DND-41 (cell line): ENCODE measurements around the gene DDX24.

Experiments
- ATAC-seq: fragments of 200-7000 bp; cut with Tn5 transposase; 3 replicates; pipeline ENCODE4 v1.9.1; 2021; ENCODE audit warnings: low read depth; ENCODE audit not compliant: insufficient read depth
- DNase-seq: peaks from one replicate; pipeline ENCODE4 v3.0.0-alpha.2; 2020
- H2AFZ ChIP-seq: 2 replicates; pipeline ENCODE4 v1.6.0; 2012; ENCODE audit warnings: low read depth, low read length
- H3K27ac ChIP-seq: 2 replicates; pipeline ENCODE4 v1.5.1; 2012; ENCODE audit warnings: low read length, inconsistent platforms
- H3K27me3 ChIP-seq: fragments of 200-600 bp; sonication (generic); 2 replicates; pipeline ENCODE4 v1.6.0; 2012; ENCODE audit warnings: low read length, mild to moderate bottlenecking, inconsistent platforms; ENCODE audit not compliant: insufficient read depth, poor library complexity
- H3K36me3 ChIP-seq: 2 replicates; pipeline ENCODE4 v1.5.1; 2012; ENCODE audit warnings: low read length, inconsistent platforms; ENCODE audit not compliant: insufficient read depth
- H3K4me1 ChIP-seq: 2 replicates; pipeline ENCODE4 v1.5.1; 2012; ENCODE audit warnings: mild to moderate bottlenecking, low read length; ENCODE audit not compliant: insufficient read depth
- H3K4me2 ChIP-seq: 2 replicates; pipeline ENCODE4 v1.6.0; 2012; ENCODE audit warnings: mild to moderate bottlenecking, moderate library complexity, low read length, inconsistent platforms; ENCODE audit not compliant: insufficient read depth
- H3K4me3 ChIP-seq, 2 experiments: fragments of 200-600 bp in 1 of 2; shearing (Covaris generic) in 1 of 2; 2 replicates each; pipeline ENCODE4 v1.5.1; 2012 to 2016; ENCODE audit warnings: inconsistent platforms in 2 of 2, low read length in 2 of 2, mild to moderate bottlenecking in 2 of 2, low read depth in 1 of 2, moderate library complexity in 1 of 2
- H3K79me2 ChIP-seq: 2 replicates; pipeline ENCODE4 v1.6.0; 2012; ENCODE audit warnings: low read length, inconsistent platforms; ENCODE audit not compliant: insufficient read depth
- H3K9ac ChIP-seq: 2 replicates; pipeline ENCODE4 v1.6.0; 2012; ENCODE audit warnings: low read depth, mild to moderate bottlenecking, inconsistent platforms, low read length, moderate library complexity
- H3K9me3 ChIP-seq: 2 replicates; pipeline ENCODE4 v1.5.1; 2012; ENCODE audit warnings: low read length, moderate library complexity, mild to moderate bottlenecking, inconsistent platforms; ENCODE audit not compliant: insufficient read depth, severe bottlenecking
- H4K20me1 ChIP-seq: 2 replicates; pipeline ENCODE4 v1.6.0; 2012; ENCODE audit warnings: low read length; ENCODE audit not compliant: insufficient read depth
- EZH2 ChIP-seq: IDR thresholded peaks from 3 replicates; pipeline ENCODE4 v1.6.1; 2012; ENCODE audit warnings: borderline replicate concordance, low read depth, mild to moderate bottlenecking, moderate library complexity, low read length, inconsistent platforms; ENCODE audit not compliant: severe bottlenecking
- TF ChIP-seq, protein P1 (sequence below): IDR thresholded peaks from 2 replicates; pipeline ENCODE4 v1.5.1; 2012; ENCODE audit warnings: borderline replicate concordance, low read length, moderate library complexity, mild to moderate bottlenecking; ENCODE audit not compliant: poor library complexity, severe bottlenecking; ENCODE audit errors: extremely low read depth

Gene DDX24

DNA sequence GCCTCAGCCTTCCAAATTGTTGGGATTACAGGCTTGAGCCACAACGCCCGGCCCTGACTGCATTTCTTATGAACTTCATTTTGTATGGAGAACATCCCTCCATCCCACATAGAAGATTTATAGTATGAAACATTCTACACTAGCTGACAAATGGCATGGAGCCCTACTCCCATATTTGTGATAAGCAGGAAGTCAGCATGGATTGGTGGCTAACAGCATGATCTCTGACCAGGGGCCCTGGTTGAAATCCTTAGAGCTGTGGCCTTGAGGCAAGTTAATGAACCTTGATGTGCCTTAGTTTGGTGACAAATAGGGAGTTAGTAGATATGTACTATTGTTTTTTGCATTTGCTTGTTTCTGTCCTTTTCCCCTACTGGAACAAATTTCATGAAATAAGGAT, 12.4 kb upstream of the DDX24 start:
- no peak overlapping the region for H3K4me2 ChIP-seq
- no peak overlapping the region for H3K9ac ChIP-seq

DNA sequence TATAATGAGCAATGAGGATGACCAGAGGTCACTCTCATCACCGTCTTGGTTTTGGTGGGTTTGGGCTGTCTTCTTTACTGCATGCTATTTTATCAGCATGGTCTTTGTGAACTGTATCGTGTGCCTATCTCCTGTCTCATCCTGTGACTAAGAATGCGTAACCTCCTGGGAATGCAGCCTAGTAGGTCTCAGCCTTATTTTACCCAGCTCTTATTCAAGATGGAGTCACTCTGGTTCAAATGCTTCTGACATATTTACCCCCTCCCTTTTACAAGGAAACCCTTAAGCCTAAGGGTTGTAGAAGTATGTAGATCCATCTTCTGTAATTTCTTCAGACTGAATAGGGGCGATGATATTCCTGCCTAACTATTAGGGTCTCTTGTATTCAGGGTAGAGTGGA, 8.5 kb upstream of the DDX24 start:
- no peak for DNase-seq
- Histone ChIP-seq H3K36me3 (no peaks in the 10 kb centered on the region), H3K27me3 (no peaks in the 10 kb centered on the region), H3K27ac (no peak overlapping the region), H3K79me2 (no peaks in the 10 kb centered on the region), H3K4me3 (no peak overlapping the region), H3K4me2 (no peak overlapping the region), H4K20me1 (no peaks in the 10 kb centered on the region), H3K9ac (no peak overlapping the region), H3K4me1 (no peaks in the 10 kb centered on the region), H3K9me3 (no peaks in the 10 kb centered on the region), H2AFZ (no peak overlapping the region)
- ATAC-seq, result no peak
- no peak for TF ChIP-seq EZH2
- TF ChIP-seq, protein P1, sequence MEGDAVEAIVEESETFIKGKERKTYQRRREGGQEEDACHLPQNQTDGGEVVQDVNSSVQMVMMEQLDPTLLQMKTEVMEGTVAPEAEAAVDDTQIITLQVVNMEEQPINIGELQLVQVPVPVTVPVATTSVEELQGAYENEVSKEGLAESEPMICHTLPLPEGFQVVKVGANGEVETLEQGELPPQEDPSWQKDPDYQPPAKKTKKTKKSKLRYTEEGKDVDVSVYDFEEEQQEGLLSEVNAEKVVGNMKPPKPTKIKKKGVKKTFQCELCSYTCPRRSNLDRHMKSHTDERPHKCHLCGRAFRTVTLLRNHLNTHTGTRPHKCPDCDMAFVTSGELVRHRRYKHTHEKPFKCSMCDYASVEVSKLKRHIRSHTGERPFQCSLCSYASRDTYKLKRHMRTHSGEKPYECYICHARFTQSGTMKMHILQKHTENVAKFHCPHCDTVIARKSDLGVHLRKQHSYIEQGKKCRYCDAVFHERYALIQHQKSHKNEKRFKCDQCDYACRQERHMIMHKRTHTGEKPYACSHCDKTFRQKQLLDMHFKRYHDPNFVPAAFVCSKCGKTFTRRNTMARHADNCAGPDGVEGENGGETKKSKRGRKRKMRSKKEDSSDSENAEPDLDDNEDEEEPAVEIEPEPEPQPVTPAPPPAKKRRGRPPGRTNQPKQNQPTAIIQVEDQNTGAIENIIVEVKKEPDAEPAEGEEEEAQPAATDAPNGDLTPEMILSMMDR, result no peak

More for the DNA sequence above, 12.4 kb upstream of the DDX24 start:
- Histone ChIP-seq H3K4me3 (no peak overlapping the region), H4K20me1 (0 out of 2 replicates have a peak, but pooled peaks cover 3% of the 10 kb centered on the region), H2AFZ (no peak overlapping the region), H3K4me1 (no peaks in the 10 kb centered on the region), H3K27me3 (no peaks in the 10 kb centered on the region), H3K27ac (no peak overlapping the region), H3K79me2 (no peaks in the 10 kb centered on the region), H3K36me3 (peaks cover 13% of the 10 kb centered on the region; the same call in 1 of the 2 replicates), H3K9me3 (no peaks in the 10 kb centered on the region)
- TF ChIP-seq EZH2, result no peak
- TF ChIP-seq, protein P1, result no peak
- ATAC-seq, result no peak
- no peak for DNase-seq

DNA sequence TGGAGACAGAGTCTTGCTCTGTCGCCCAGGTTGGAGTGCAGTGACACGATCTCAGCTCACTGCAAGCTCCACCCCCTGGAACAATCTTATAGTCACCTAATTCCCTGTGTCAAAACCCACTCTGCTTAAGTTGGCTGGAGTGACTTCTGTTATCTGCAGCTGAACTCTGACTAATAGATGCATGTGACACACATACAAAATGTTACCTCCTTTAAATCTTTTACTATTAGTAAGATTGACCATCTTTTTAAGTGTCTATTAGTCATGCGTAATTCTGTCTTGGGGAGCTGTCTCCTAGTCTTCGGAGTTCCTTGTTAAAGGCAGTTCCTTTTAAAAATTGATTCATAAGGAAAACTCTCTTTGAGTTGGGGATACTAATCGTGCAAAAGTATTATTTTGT, 7.5 kb upstream of the DDX24 start:
- no peak for TF ChIP-seq EZH2
- TF ChIP-seq, protein P1, result no peak
- H3K4me3 ChIP-seq, result no peak overlapping the region
- H2AFZ ChIP-seq, result no peak overlapping the region
- no peak overlapping the region for H3K9ac ChIP-seq
- no peaks in the 10 kb centered on the region for H3K79me2 ChIP-seq
- ATAC-seq, result no peak
- no peak overlapping the region for H3K4me2 ChIP-seq
- H3K36me3 ChIP-seq, result no peaks in the 10 kb centered on the region
- DNase-seq, result no peak
- H3K9me3 ChIP-seq, result no peaks in the 10 kb centered on the region
- H4K20me1 ChIP-seq, result no peaks in the 10 kb centered on the region
- H3K4me1 ChIP-seq, result no peaks in the 10 kb centered on the region
- H3K27ac ChIP-seq, result no peak overlapping the region
- no peaks in the 10 kb centered on the region for H3K27me3 ChIP-seq

- H3K9ac ChIP-seq, result no peak overlapping the region
- no peak overlapping the region for H3K4me2 ChIP-seq
- H3K36me3 ChIP-seq, result no peaks in the 10 kb centered on the region
- H4K20me1 ChIP-seq, result no peaks in the 10 kb centered on the region
- no peak overlapping the region for H3K27ac ChIP-seq
- no peaks in the 10 kb centered on the region for H3K27me3 ChIP-seq
- peaks cover 3% of the 10 kb centered on the region; the same call in 1 of the 2 replicates for H3K4me1 ChIP-seq
- no peaks in the 10 kb centered on the region for H3K9me3 ChIP-seq
- TF ChIP-seq, protein P1, result no peak
- TF ChIP-seq EZH2, result no peak
- H3K79me2 ChIP-seq, result no peaks in the 10 kb centered on the region
- DNase-seq (no peak), ATAC-seq (no peak)
- H3K4me3 ChIP-seq, result no peak overlapping the region
- no peak overlapping the region for H2AFZ ChIP-seq
Measured at GRCh38 chr14:94087891-94088290, 6.9 kb upstream of the DDX24 start.
